GM19023 (cell line): ENCODE results near the gene AGAP1.

ENCODE experiments used
- ATAC-seq: cut with Tn5 transposase; IDR thresholded peaks from one replicate; pipeline ENCODE4 v1.9.1; 2021; ENCODE audit warnings: mild to moderate bottlenecking, moderate library complexity; ENCODE audit not compliant: unreplicated experiment

AGAP1 gene

GRCh38 chr2:235970204-235971040, 476.6 kb downstream of the AGAP1 start:
- no peak for ATAC-seq

- no peak for ATAC-seq
These were observed 482.7 kb downstream of the AGAP1 start for GRCh38 chr2:235976516-235976915.

GRCh38 chr2:235976956-235977355, 483.1 kb downstream of the AGAP1 start:
- no peak for ATAC-seq

- no peak for ATAC-seq
These were observed 483.6 kb downstream of the AGAP1 start for GRCh38 chr2:235977445-235977844.

GRCh38 chr2:235978022-235978421, 484.2 kb downstream of the AGAP1 start:
- no peak for ATAC-seq

- no peak for ATAC-seq
These were observed 485.2 kb downstream of the AGAP1 start for GRCh38 chr2:235979037-235979436.

GRCh38 chr2:235979753-235980435, 486.1 kb downstream of the AGAP1 start:
- no peak for ATAC-seq

- ATAC-seq: no peak
These were observed 487.8 kb downstream of the AGAP1 start for GRCh38 chr2:235981631-235982030.

- no peak for ATAC-seq
These were observed 489.2 kb downstream of the AGAP1 start for GRCh38 chr2:235983016-235983415.

GRCh38 chr2:235984552-235984951, 490.7 kb downstream of the AGAP1 start:
- no peak for ATAC-seq

- no peak for ATAC-seq
These were observed 492.5 kb downstream of the AGAP1 start for GRCh38 chr2:235986361-235986760.

GRCh38 chr2:235988271-235989015, 494.6 kb downstream of the AGAP1 start:
- ATAC-seq: no peak

GRCh38 chr2:235989591-235989990, 495.7 kb downstream of the AGAP1 start:
- ATAC-seq: no peak

GRCh38 chr2:235990344-235990743, 496.5 kb downstream of the AGAP1 start:
- ATAC-seq: no peak

GRCh38 chr2:235992024-235992423, 498.2 kb downstream of the AGAP1 start:
- no peak for ATAC-seq

GRCh38 chr2:235996419-235996818, 502.6 kb downstream of the AGAP1 start:
- ATAC-seq: no peak

- no peak for ATAC-seq
These were observed 505.2 kb downstream of the AGAP1 start for GRCh38 chr2:235999011-235999410.

- no peak for ATAC-seq
These were observed 507.5 kb downstream of the AGAP1 start for GRCh38 chr2:236001166-236001828.

- no peak for ATAC-seq
These were observed 508.0 kb downstream of the AGAP1 start for GRCh38 chr2:236001854-236002253.

- ATAC-seq: no peak
These were observed 514.2 kb downstream of the AGAP1 start for GRCh38 chr2:236008006-236008405.

- ATAC-seq: no peak
These were observed 515.0 kb downstream of the AGAP1 start for GRCh38 chr2:236008857-236009256.
